Suprapubic skin (tissue), 4 donors: ENCODE measurements around the gene DUOXA2. TPM values are rescaled to one million over a fixed set of nuclear protein-coding genes. Genes with fewer than 3 reads are reported as not detected.

Source experiments
- DNase-seq, 2 donors: peaks; one replicate each; pipeline ENCODE4 v3.0.0-alpha.2; 2019; ENCODE audit warnings: low spot score in 2 of 2
- H3K27ac ChIP-seq: fragments of 200-600 bp; sonication (generic); one replicate; pipeline ENCODE4 v1.5.1; 2019
- H3K27me3 ChIP-seq: fragments of 200-600 bp; sonication (generic); one replicate; pipeline ENCODE4 v1.5.1; 2019
- H3K36me3 ChIP-seq: fragments of 200-600 bp; sonication (generic); one replicate; pipeline ENCODE4 v1.5.1; 2019
- H3K4me1 ChIP-seq: fragments of 200-600 bp; sonication (generic); one replicate; pipeline ENCODE4 v1.5.1; 2019
- H3K4me3 ChIP-seq: fragments of 200-600 bp; sonication (generic); one replicate; pipeline ENCODE4 v1.5.1; 2019; ENCODE audit warnings: mild to moderate bottlenecking
- H3K9me3 ChIP-seq: fragments of 200-600 bp; sonication (generic); one replicate; pipeline ENCODE4 v1.5.1; 2019
- CTCF ChIP-seq, 2 donors: fragments of 200-600 bp in 1 of 2; fragments of 450-650 bp in 1 of 2; sonication (generic) in 1 of 2; IDR thresholded peaks; one replicate each; pipeline ENCODE4 v1.5.1; 2016 to 2019; ENCODE audit warnings: antibody characterized with exemption in 2 of 2, mild to moderate bottlenecking in 1 of 2, moderate library complexity in 1 of 2
- EP300 ChIP-seq: sonication (generic); formaldehyde crosslinking; IDR thresholded peaks from one replicate; pipeline ENCODE4 v1.6.1; 2017; ENCODE audit warnings: antibody characterized with exemption
- POLR2A ChIP-seq, 2 donors: fragments of 450-650 bp; IDR thresholded peaks; one replicate each; pipeline ENCODE4 v1.6.1; 2017; ENCODE audit warnings: antibody characterized with exemption in 2 of 2, mild to moderate bottlenecking in 2 of 2, moderate library complexity in 2 of 2
- POLR2AphosphoS5 ChIP-seq, 3 donors: sonication (generic); formaldehyde crosslinking; IDR thresholded peaks; one replicate each; pipeline ENCODE4 v1.6.1; 2017; ENCODE audit warnings: antibody characterized with exemption in 3 of 3
- WGBS: methylation state at CpG from one replicate; pipeline ENCODE4 v1.1.5; 2018; 5-methylcytosine and 5-hydroxymethylcytosine counted together
- total RNA-seq, 4 donors: library from RNA; depleted of rRNA; stranded (reverse); fragments of >200 nt; gene quantifications; one replicate each; pipeline ENCODE4 v1.1.0, GENCODE V29; 2016

DUOXA2 gene
- total RNA-seq, 4 donors from 2014 or later: not detected

DNA sequence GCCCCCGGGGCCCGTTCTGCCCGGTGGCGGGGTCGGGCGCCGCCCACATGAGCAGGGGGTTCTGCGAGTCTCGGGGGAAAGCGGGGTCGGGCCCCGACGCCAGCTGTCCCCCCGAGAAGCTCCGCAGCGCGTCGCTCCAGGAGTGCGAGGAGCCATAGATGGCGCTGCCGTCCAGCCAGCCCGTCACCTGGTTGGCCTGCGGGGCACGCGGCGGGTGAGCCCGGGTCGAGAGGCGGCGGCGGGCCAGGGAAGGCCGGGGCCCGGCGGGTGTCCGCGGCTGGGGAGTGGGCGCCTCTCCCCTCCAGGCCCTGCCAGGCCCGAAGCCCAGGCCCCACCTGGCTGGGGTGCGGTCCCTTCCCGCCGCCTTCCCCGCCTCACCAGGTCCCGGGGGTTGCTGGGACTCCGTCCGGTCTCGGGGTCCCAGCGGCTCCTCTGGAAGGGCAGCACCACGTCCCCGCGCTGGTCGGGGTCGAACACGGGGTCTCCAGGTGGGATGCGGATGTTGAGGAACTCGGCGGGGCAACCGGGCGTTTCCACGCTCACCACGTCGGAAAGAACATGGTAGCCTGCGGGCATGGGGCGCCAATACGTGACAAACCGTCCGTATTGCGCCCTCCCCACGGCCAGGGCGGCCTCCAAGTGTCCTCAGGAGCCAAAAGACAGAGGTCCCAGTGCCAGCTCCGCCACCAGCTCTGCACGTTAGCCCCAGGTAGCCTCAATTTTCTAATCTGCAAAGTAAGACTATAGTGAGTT lies 2.6 kb upstream of the DUOXA2 start:
- TF ChIP-seq POLR2A (IDR thresholded peaks at IDR 0.05) (no peak), EP300 (no peak), CTCF (IDR thresholded peaks at IDR 0.05) (no peak)
- peaks cover 81% of the 10 kb centered on the region for H3K27me3 ChIP-seq
- peak overlapping the region; percentile 14 for H3K4me3 ChIP-seq

GRCh38 chr15:45112143-45112590 lies 2.0 kb upstream of the DUOXA2 start:
- WGBS: 5% methylated on average over 10 of the region's 13 CpGs
- H3K27ac ChIP-seq: no peak overlapping the region
- no peaks in the 10 kb centered on the region for H3K36me3 ChIP-seq
- H3K4me3 ChIP-seq: peak overlapping the region; percentile 30
- no peak for DNase-seq
- no peak for TF ChIP-seq POLR2A (IDR thresholded peaks at IDR 0.05)
- no peak for TF ChIP-seq CTCF (IDR thresholded peaks at IDR 0.05)
- no peak for TF ChIP-seq POLR2AphosphoS5 (IDR thresholded peaks at IDR 0.05)
- no peak for TF ChIP-seq EP300
- H3K4me1 ChIP-seq: peaks cover 43% of the 10 kb centered on the region
- peaks cover 84% of the 10 kb centered on the region for H3K27me3 ChIP-seq
- H3K9me3 ChIP-seq: no peaks in the 10 kb centered on the region

More for the DNA sequence above, 2.6 kb upstream of the DUOXA2 start:
- H3K27ac ChIP-seq: no peak overlapping the region
- peaks cover 37% of the 10 kb centered on the region for H3K4me1 ChIP-seq
- no peak for DNase-seq
- H3K36me3 ChIP-seq: no peaks in the 10 kb centered on the region
- WGBS: 6% methylated on average over 26 of the region's 71 CpGs
- no peaks in the 10 kb centered on the region for H3K9me3 ChIP-seq

GRCh38 chr15:45112591-45113379 lies 1.3 kb upstream of the DUOXA2 start:
- WGBS: 0% methylated on average over 25 of the region's 58 CpGs
- TF ChIP-seq POLR2A (IDR thresholded peaks at IDR 0.05) (no peak), POLR2AphosphoS5 (IDR thresholded peaks at IDR 0.05) (no peak), EP300 (no peak), CTCF (IDR thresholded peaks at IDR 0.05) (no peak)
- H3K27ac ChIP-seq: no peak overlapping the region

GRCh38 chr15:45113380-45113990 lies 641 bp upstream of the DUOXA2 start:
- Histone ChIP-seq H3K27ac (no peak overlapping the region), H3K9me3 (no peaks in the 10 kb centered on the region), H3K4me1 (peaks cover 52% of the 10 kb centered on the region), H3K27me3 (peaks cover 90% of the 10 kb centered on the region), H3K4me3 (no peak overlapping the region), H3K36me3 (no peaks in the 10 kb centered on the region)
- 9% methylated on average over 10 of the region's 14 CpGs for WGBS
- DNase-seq: no peak
- TF ChIP-seq CTCF (IDR thresholded peaks at IDR 0.05): no peak
- TF ChIP-seq EP300: no peak
- TF ChIP-seq POLR2A (IDR thresholded peaks at IDR 0.05): no peak
- no peak for TF ChIP-seq POLR2AphosphoS5 (IDR thresholded peaks at IDR 0.05)

More at GRCh38 chr15:45112591-45113379, 1.3 kb upstream of the DUOXA2 start:
- Histone ChIP-seq H3K4me1 (peaks cover 49% of the 10 kb centered on the region), H3K4me3 (peak overlapping the region; percentile 30), H3K9me3 (no peaks in the 10 kb centered on the region), H3K27me3 (peaks cover 90% of the 10 kb centered on the region), H3K36me3 (no peaks in the 10 kb centered on the region)
- no peak for DNase-seq

- H3K27me3 ChIP-seq: peaks cover 78% of the 10 kb centered on the region
- 0% methylated on average over 1 of the region's 2 CpGs for WGBS
- H3K4me1 ChIP-seq: peaks cover 52% of the 10 kb centered on the region
- H3K4me3 ChIP-seq: no peak overlapping the region
- H3K9me3 ChIP-seq: no peaks in the 10 kb centered on the region
- no peak overlapping the region for H3K27ac ChIP-seq
- no peaks in the 10 kb centered on the region for H3K36me3 ChIP-seq
- DNase-seq: no peak
- TF ChIP-seq POLR2AphosphoS5 (IDR thresholded peaks at IDR 0.05) (no peak), POLR2A (IDR thresholded peaks at IDR 0.05) (no peak), EP300 (no peak), CTCF (IDR thresholded peaks at IDR 0.05) (no peak)
Observed at GRCh38 chr15:45114751-45115085, 592 bp downstream of the DUOXA2 start.
